ENCODE data around the gene KSR2.
"Not testable (repeated sequence)": the region's sequence is repeated elsewhere in the genome, so short reads cannot be mapped to it uniquely, and the experiment has no call there.

KSR2 gene

DNA sequence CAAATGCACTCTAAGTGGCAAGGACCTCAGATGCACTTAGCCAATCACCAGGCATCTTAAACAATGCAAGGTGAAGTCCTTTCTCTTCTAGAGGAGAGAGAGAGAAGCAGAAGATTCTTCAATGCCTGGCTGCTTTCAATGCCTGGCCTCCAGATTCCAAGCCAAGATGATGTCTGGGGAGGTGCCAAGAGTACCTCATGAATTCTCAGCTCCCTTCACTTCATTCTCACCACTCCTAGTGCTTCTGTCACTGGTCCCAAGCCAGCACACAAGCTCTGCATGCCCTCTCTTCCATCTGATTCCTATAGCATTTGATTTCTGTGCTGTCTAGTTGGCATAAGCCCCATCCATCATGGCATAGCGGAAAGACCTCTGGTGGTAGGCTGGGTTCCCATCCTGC is 225.0 kb downstream of the KSR2 start:
- no peak for DNase-seq

GRCh38 chr12:117742721-117743120 is 226.1 kb downstream of the KSR2 start:
- no peak for DNase-seq

GRCh38 chr12:117738233-117738632 is 230.6 kb downstream of the KSR2 start:
- no peak for DNase-seq

DNA sequence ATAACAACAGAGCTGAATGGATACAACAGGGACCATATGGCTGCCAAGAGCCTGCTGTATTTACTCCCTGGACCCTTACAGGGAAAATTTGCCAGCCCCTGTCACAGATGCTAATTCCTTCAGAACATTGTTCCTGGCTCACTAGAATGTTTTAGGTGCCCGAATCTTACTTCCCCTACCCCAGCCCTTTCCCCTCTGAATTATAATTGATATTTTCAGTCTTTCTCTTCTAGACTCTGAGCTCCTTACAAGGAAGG is 235.3 kb downstream of the KSR2 start:
- DNase-seq, result peak; percentile 76

- peak; percentile 78 for DNase-seq
These were observed 235.8 kb downstream of the KSR2 start for GRCh38 chr12:117732761-117733548.

DNA sequence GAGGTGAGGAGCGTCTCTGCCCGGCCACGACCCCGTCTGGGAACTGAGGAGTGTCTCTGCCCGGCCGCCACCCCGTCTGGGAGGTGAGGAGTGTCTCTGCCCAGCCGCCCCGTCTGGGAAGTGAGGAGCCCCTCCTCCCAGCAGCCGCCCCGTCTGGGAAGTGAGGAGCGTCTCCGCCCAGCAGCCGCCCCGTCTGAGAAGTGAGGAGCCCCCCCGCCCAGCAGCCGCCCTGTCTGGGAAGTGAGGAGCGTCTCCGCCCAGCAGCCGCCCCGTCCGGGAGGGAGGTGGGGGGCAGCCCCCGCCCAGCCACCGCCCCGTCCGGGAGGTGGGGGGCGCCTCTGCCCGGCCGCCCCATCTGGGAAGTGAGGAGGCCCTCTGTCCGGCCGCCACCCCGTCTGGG is 237.7 kb downstream of the KSR2 start:
- DNase-seq, result not testable (repeated sequence)

DNA sequence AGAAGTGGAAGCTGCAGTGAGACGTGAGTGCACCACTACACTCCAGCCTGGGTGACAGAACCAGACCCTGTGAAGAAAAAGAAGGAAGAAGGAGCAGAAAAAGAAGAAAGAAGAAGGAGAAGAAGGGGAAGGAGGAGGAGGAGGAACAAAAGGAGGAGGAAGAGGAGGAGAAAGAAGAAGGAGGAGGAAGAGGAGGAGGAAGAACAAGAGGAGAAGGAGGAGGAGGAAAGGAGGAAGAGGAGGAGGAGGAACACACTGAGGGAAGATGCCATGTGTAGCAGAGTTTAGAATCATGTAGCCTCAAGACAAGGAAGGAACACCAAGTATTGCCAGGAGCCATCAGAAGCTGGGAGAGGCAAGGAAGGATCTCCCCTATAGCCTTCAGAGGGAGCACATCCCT is 241.5 kb downstream of the KSR2 start:
- no peak for DNase-seq

DNA sequence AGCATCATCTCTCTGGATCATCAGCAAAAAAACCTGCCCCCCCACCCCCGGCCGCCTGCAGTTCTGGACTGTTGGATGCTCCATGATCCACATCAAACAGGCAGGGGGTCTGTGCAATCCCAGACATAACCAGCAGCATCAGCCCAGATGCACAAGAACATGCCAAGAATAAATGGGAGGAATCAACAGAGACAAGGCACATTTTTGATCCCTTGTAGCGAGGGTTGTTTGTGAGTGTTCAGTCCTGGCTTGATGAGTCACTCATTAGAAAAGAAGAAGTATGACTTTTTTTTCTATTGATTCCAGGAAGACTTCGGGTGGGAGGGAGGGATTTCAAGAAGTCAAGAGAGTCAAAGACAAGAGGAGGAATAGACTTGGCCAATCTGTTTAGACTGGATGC is 244.2 kb downstream of the KSR2 start:
- DNase-seq, result no peak

GRCh38 chr12:117718559-117718958 is 250.2 kb downstream of the KSR2 start:
- no peak for DNase-seq

DNA sequence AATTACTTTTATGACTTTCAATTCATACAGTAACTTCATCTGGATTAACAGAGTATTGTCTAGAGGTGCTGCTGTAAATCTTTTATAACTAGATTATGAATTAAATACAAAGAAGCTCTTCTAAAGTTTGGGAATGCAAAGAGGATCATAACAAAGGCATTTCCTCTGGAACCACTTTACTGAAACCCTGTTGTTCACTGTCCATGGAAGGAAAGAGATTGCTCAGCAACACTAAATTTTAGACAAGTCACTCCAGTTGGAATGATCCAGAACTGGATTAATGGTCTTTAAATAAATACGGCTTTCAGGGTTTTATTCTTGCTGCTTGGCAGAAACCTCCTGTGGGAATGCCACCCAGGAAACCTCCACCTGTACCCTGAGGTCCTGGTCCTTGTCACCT is 250.6 kb downstream of the KSR2 start:
- DNase-seq, result no peak

- DNase-seq, result no peak
These were observed 254.6 kb downstream of the KSR2 start for GRCh38 chr12:117714203-117714602.

DNA sequence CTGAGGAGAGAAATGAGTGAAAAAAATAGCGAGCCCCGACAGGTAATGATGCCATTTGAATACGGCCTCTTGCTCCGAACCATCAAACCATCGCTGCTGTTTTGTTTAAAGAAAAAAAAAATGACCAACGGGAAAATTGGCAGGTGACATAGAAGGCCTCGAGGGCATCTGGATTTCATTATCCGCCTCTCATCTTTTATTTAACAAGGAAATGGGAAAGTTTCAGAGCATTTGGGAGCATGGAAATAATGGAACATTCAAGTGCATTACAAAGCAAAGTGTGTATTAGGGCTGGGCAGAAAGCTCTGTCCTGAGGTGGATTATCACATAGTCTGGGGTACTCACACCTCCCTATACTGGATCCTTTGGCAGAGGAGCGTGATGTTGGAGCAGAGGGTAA is 258.7 kb downstream of the KSR2 start:
- DNase-seq, result no peak

DNA sequence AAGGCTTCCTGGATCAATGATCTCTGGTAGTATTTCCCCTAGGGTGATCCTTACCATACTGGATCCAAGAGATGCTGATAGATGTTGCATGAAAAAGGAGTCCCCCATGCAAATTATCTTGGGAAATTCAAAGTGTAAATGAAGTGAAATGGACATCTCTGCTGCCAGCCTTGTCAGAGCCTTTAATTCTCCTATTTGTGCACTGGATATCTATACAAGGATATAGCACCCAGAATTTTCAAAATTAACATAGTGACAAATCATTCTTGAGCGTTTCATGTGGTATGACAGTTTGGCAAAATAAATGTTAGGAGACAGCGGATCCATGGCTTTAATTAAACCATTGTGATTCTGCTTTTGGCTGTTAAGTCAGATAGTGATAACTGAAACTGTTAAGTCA is 260.9 kb downstream of the KSR2 start:
- no peak for DNase-seq

DNA sequence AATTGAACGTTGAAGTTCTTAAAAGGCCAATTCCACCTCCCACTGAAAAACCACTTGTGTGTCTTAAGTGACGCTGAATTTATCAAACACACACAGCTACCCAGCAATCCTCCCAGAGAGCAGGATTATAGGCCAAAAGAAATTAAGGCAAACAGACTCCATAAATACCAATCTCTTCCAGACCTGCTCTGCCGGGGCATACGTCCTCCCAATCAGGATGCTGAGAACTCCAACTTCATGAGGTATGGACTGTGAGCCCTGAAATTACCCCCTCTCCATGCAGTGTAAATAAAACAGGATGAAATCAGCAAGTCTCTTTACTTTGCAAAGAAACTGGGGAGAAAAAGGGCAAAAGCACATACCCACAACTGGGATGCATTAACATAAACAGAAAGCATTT is 265.2 kb downstream of the KSR2 start:
- DNase-seq, result no peak

DNA sequence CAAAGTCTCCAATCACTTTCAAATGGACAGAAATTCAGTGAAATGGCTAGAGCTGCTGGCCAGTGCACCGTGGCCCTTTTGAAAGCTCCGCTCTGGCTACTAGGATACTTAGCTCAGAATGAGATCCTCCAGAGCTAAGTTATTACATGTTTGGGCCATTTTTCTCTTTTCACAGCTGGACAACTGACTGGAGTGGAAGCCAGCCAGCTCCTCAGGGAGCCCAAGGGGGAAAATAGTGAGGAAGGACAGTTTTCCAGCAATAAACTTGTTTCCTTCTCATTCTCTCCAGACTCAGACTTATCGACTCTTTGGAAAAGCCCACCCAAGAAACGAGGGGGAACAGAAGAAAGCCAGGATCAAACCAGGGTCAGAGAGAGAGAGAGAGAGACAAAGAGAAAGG is 266.0 kb downstream of the KSR2 start:
- no peak for DNase-seq

GRCh38 chr12:117699575-117699974 is 269.2 kb downstream of the KSR2 start:
- no peak for DNase-seq

- no peak for DNase-seq
These were observed 269.7 kb downstream of the KSR2 start for GRCh38 chr12:117699118-117699517.

- DNase-seq, result no peak
These were observed 272.8 kb downstream of the KSR2 start for GRCh38 chr12:117695956-117696355.

- DNase-seq, result no peak
These were observed 276.3 kb downstream of the KSR2 start for GRCh38 chr12:117692512-117692911.

DNA sequence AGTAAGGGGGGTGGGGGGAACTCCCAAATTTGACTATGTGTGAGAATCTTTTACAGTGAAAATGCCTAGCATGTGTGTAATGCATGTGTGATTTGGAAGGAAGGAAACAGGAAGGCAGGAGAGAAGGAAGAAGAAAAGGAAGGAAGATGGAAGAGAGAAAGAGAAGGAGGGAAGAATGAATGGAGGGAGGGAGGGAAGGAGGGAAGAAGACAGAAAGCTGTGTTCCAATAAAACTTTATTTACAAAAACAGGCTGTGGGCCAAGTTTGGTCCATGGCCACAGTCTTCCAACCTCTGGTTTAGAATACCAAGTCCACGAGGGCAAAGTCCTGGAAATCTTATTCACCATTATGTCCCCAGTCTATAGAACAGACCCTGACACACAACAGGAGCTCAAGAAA is 278.9 kb downstream of the KSR2 start:
- DNase-seq, result no peak

DNA sequence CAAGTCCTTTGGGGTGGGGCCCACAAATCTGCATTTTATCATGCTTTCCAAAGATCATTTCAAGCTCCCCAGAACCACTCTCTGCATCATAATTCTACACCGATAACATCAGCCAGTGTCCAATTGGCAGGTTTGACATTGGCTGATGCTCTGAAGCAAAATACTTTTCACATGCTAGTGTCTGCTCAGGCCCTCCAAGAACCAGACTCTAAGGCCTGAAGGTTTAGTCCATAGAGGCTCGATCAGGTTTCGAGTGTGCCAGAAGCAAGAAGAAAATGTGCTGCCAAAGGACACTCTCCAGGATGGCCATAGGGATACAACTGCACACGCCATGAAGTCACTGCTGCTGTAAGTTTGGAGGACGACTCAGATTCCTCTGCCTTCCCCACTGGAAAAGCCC is 280.3 kb downstream of the KSR2 start:
- DNase-seq, result no peak

DNA sequence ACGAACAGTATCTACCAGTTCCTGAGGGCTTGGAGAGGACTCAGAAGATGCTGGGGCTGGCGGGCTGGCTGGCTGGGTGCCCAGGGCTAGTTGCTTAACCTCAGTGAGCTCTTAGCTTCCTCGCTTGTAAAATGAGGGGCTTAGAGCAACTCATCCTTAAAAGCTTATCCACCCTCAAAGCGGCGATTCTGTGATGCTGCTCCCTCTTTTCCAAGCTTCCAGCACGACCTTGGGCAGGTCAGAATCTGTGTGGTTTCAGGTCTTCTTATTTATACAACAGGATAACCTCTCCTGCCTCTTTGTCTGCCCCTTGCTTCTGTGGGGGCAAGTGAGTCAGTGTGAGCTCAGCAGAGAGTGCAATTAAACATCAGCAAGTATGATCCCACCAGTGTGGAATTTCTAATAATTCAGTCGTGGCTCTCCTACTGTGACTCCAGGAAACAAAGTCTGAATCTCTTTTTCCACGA is 281.8 kb downstream of the KSR2 start:
- DNase-seq, result no peak

GRCh38 chr12:117686210-117686609 is 282.6 kb downstream of the KSR2 start:
- DNase-seq, result no peak

GRCh38 chr12:117685110-117685926 is 283.5 kb downstream of the KSR2 start:
- DNase-seq, result no peak

GRCh38 chr12:117684471-117684870 is 284.3 kb downstream of the KSR2 start:
- no peak for DNase-seq
